DMS53 (cell line): ENCODE data around the gene CD2BP2.

ENCODE experiments used
- DNase-seq: peaks from one replicate; lab custom pipeline; 2025; lab: John Stamatoyannopoulos, UW

Gene CD2BP2

GRCh38 chr16:30378236-30379157, 23.4 kb upstream of the CD2BP2 start:
- DNase-seq = peak; percentile 99

- peak; percentile 94 for DNase-seq
These were observed 22.7 kb upstream of the CD2BP2 start for GRCh38 chr16:30377812-30378235.

- no peak for DNase-seq
These were observed 22.1 kb upstream of the CD2BP2 start for GRCh38 chr16:30377050-30377811.

GRCh38 chr16:30376461-30376902, 21.4 kb upstream of the CD2BP2 start:
- DNase-seq = no peak

- no peak for DNase-seq
These were observed 20.8 kb upstream of the CD2BP2 start for GRCh38 chr16:30375864-30376263.

GRCh38 chr16:30374538-30374937, 19.4 kb upstream of the CD2BP2 start, which contains the start of gene MYL11:
TSS of gene MYL11 (plus strand) at chr16:30374802. CDS start at chr16:30374858, 56 bp downstream.
- no peak for DNase-seq

- no peak for DNase-seq
These were observed 17.6 kb upstream of the CD2BP2 start for GRCh38 chr16:30372725-30373124.

- DNase-seq = no peak
These were observed 17.1 kb upstream of the CD2BP2 start for GRCh38 chr16:30372038-30372712.

GRCh38 chr16:30371248-30371816, 16.2 kb upstream of the CD2BP2 start:
- no peak for DNase-seq

- DNase-seq = peak; percentile 100
These were observed 15.5 kb upstream of the CD2BP2 start, which contains the start of gene TBC1D10B for GRCh38 chr16:30370456-30371247. TSS of gene TBC1D10B (minus strand) at chr16:30370494. CDS start at chr16:30370183, 311 bp downstream.

GRCh38 chr16:30369938-30370455, 14.9 kb upstream of the CD2BP2 start:
- no peak for DNase-seq

GRCh38 chr16:30369091-30369937, 14.2 kb upstream of the CD2BP2 start:
- DNase-seq = peak; percentile 52

GRCh38 chr16:30368792-30369090, 13.6 kb upstream of the CD2BP2 start:
- DNase-seq = no peak

- peak; percentile 38 for DNase-seq
These were observed 13.1 kb upstream of the CD2BP2 start for GRCh38 chr16:30368122-30368791.

- DNase-seq = no peak
These were observed 12.4 kb upstream of the CD2BP2 start for GRCh38 chr16:30367349-30368009.

- no peak for DNase-seq
These were observed 11.4 kb upstream of the CD2BP2 start for GRCh38 chr16:30366511-30366910.

GRCh38 chr16:30365200-30365599, 10.1 kb upstream of the CD2BP2 start:
- no peak for DNase-seq

- DNase-seq = no peak
These were observed 6.1 kb upstream of the CD2BP2 start for GRCh38 chr16:30361180-30361579.

GRCh38 chr16:30359871-30360170, 4.7 kb upstream of the CD2BP2 start:
- DNase-seq = no peak
